HL-60 (cell line): ENCODE measurements around the gene CASKIN2.

Experiments used
- DNase-seq, 2 experiments: peaks; one replicate each; pipeline ENCODE4 v3.0.0-alpha.2; 2010 to 2020; ENCODE audit warnings: low read depth in 1 of 2, low spot score in 1 of 2
- H3K27ac ChIP-seq: fragments of 250-450 bp; sonication (Bioruptor Pico); replicated peaks from 2 replicates; pipeline ENCODE4 v1.5.1; 2020; ENCODE audit warnings: mild to moderate bottlenecking, moderate library complexity
- H3K27me3 ChIP-seq: fragments of 250-450 bp; sonication (Bioruptor Pico); 2 replicates; pipeline ENCODE4 v1.5.1; 2021; ENCODE audit warnings: mild to moderate bottlenecking, moderate library complexity; ENCODE audit not compliant: insufficient read depth, poor library complexity, severe bottlenecking
- H3K4me3 ChIP-seq: replicated peaks from 2 replicates; pipeline ENCODE4 v1.5.1; 2011; ENCODE audit warnings: mild to moderate bottlenecking, control low read depth, low read length; ENCODE audit not compliant: insufficient read depth
- GABPA ChIP-seq: IDR thresholded peaks from 2 replicates; pipeline ENCODE4 v1.6.1; 2012; ENCODE audit warnings: low read depth
- POLR2AphosphoS5 ChIP-seq: IDR thresholded peaks from 2 replicates; pipeline ENCODE4 v1.6.1; 2012; ENCODE audit warnings: low read depth
- SPI1 ChIP-seq: IDR thresholded peaks from 2 replicates; pipeline ENCODE4 v1.6.1; 2012; ENCODE audit warnings: low read depth, mild to moderate bottlenecking, borderline replicate concordance
- TF ChIP-seq, protein P1 (sequence below): IDR thresholded peaks from 2 replicates; pipeline ENCODE4 v1.6.1; 2012; ENCODE audit warnings: low read depth; ENCODE audit not compliant: insufficient replicate concordance
- TF ChIP-seq, protein P2 (sequence below): IDR thresholded peaks from one replicate; pipeline ENCODE4 v1.5.1; 2011; ENCODE audit warnings: low read length, control low read depth, inconsistent platforms; ENCODE audit not compliant: insufficient read depth

Gene CASKIN2

GRCh38 chr17:75494326-75494877 lies 20.9 kb downstream of the CASKIN2 start:
- DNase-seq = no peak
- no peak for TF ChIP-seq SPI1
- no peak for TF ChIP-seq GABPA
- TF ChIP-seq, protein P1, sequence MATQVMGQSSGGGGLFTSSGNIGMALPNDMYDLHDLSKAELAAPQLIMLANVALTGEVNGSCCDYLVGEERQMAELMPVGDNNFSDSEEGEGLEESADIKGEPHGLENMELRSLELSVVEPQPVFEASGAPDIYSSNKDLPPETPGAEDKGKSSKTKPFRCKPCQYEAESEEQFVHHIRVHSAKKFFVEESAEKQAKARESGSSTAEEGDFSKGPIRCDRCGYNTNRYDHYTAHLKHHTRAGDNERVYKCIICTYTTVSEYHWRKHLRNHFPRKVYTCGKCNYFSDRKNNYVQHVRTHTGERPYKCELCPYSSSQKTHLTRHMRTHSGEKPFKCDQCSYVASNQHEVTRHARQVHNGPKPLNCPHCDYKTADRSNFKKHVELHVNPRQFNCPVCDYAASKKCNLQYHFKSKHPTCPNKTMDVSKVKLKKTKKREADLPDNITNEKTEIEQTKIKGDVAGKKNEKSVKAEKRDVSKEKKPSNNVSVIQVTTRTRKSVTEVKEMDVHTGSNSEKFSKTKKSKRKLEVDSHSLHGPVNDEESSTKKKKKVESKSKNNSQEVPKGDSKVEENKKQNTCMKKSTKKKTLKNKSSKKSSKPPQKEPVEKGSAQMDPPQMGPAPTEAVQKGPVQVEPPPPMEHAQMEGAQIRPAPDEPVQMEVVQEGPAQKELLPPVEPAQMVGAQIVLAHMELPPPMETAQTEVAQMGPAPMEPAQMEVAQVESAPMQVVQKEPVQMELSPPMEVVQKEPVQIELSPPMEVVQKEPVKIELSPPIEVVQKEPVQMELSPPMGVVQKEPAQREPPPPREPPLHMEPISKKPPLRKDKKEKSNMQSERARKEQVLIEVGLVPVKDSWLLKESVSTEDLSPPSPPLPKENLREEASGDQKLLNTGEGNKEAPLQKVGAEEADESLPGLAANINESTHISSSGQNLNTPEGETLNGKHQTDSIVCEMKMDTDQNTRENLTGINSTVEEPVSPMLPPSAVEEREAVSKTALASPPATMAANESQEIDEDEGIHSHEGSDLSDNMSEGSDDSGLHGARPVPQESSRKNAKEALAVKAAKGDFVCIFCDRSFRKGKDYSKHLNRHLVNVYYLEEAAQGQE = no peak
- TF ChIP-seq, protein P2, sequence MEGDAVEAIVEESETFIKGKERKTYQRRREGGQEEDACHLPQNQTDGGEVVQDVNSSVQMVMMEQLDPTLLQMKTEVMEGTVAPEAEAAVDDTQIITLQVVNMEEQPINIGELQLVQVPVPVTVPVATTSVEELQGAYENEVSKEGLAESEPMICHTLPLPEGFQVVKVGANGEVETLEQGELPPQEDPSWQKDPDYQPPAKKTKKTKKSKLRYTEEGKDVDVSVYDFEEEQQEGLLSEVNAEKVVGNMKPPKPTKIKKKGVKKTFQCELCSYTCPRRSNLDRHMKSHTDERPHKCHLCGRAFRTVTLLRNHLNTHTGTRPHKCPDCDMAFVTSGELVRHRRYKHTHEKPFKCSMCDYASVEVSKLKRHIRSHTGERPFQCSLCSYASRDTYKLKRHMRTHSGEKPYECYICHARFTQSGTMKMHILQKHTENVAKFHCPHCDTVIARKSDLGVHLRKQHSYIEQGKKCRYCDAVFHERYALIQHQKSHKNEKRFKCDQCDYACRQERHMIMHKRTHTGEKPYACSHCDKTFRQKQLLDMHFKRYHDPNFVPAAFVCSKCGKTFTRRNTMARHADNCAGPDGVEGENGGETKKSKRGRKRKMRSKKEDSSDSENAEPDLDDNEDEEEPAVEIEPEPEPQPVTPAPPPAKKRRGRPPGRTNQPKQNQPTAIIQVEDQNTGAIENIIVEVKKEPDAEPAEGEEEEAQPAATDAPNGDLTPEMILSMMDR = no peak
- no peak overlapping the region for H3K27ac ChIP-seq

DNA sequence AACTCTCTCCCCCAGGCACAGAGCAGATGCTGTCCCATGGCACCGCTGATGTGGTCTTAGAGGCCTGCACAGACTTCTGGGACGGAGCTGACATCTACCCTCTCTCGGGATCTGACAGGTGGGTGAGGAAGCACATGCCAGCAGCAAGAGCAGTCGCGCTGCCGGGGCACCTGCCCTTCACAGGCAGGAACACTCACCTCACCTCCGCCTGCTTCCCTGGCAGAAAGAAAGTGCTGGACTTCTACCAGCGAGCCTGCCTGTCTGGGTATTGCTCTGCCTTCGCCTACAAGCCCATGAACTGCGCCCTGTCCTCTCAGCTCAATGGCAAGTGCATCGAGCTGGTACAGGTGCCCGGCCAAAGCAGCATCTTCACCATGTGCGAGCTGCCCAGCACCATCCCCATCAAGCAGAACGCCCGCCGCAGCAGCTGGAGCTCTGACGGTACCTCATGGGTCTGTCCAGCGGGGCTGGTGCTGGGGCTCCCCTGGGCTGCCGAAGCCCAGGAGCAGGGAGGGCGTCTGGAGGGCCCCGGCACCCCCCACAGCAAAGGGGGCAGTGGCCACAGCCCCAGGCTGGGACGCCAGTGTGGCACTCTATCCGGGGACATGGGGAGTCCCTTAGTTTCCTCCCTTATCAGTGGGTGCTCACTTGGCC lies 21.7 kb downstream of the CASKIN2 start:
- Histone ChIP-seq H3K4me3 (no peak overlapping the region), H3K27ac (no peak overlapping the region), H3K27me3 (no peaks in the 10 kb centered on the region)
- no peak for DNase-seq
- TF ChIP-seq POLR2AphosphoS5 (no peak), SPI1 (no peak)
- TF ChIP-seq, protein P2 = no peak
- TF ChIP-seq, protein P1 = no peak

More at GRCh38 chr17:75494326-75494877, 20.9 kb downstream of the CASKIN2 start:
- no peaks in the 10 kb centered on the region for H3K27me3 ChIP-seq
- no peak overlapping the region for H3K4me3 ChIP-seq

GRCh38 chr17:75492555-75493168 lies 22.7 kb downstream of the CASKIN2 start:
- no peak for TF ChIP-seq POLR2AphosphoS5
- TF ChIP-seq, protein P2 = no peak
- TF ChIP-seq, protein P1 = no peak
- no peak for TF ChIP-seq GABPA
- no peak for TF ChIP-seq SPI1
- Histone ChIP-seq H3K27me3 (no peaks in the 10 kb centered on the region), H3K27ac (no peak overlapping the region), H3K4me3 (no peak overlapping the region)
- DNase-seq = no peak
